Caco-2 (cell line): Measurements from ENCODE around the gene IDI2. TPM values are rescaled to one million over a fixed set of nuclear protein-coding genes. Genes with fewer than 3 reads are reported as not detected.
A peak's percentile ranks its signal among the peaks of the same experiment; 100 is the strongest.

Source experiments
- BruUV-seq: library from RNA; stranded (reverse); fragments of 400-500 nt; replicated peaks from 2 replicates; lab custom pipeline; 2021; lab: Mats Ljungman, UMichigan
- CTCF ChIA-PET: fragments of 300-600 bp; sonication (Branson Sonifier 250); formaldehyde crosslinking; loops from one replicate; lab custom pipeline; 2022; ENCODE audit warnings: antibody characterized with exemption; lab: Charles Lee
- POLR2A ChIA-PET: fragments of 300-600 bp; sonication (Branson Sonifier 250); formaldehyde crosslinking; loops from one replicate; lab custom pipeline; 2022; ENCODE audit warnings: antibody characterized with exemption; lab: Charles Lee
- DNase-seq, 2 experiments: peaks; one replicate each; pipeline versions ENCODE4 v3.0.0 to v3.0.0-alpha.2; 2020 to 2022
- H3K27me3 ChIP-seq: replicated peaks from 2 replicates; pipeline ENCODE4 v1.6.0; 2011; ENCODE audit warnings: low read length; ENCODE audit not compliant: control insufficient read depth, insufficient read depth
- H3K36me3 ChIP-seq: 2 replicates; pipeline ENCODE4 v1.5.1; 2011; ENCODE audit warnings: low read length; ENCODE audit not compliant: control insufficient read depth, insufficient read depth
- H3K4me1 ChIP-seq: fragments of 250-450 bp; sonication (Bioruptor Pico); 2 replicates; pipeline ENCODE4 v1.5.1; 2020; ENCODE audit warnings: mild to moderate bottlenecking
- H3K4me3 ChIP-seq: 2 replicates; pipeline ENCODE4 v1.5.1; 2011; ENCODE audit warnings: low read depth, mild to moderate bottlenecking, control low read depth, low read length
- H3K9me3 ChIP-seq: fragments of 250-450 bp; sonication (Bioruptor Pico); 2 replicates; pipeline ENCODE4 v1.5.1; 2020; ENCODE audit warnings: mild to moderate bottlenecking, moderate library complexity
- H3K27ac Mint-ChIP-seq: one replicate; pipeline ENCODE4 v1.8.0; 2022; ENCODE audit warnings: mixed read lengths; ENCODE audit not compliant: unreplicated experiment
- H3K27me3 Mint-ChIP-seq: one replicate; pipeline ENCODE4 v1.8.0; 2022; ENCODE audit warnings: mixed read lengths; ENCODE audit not compliant: insufficient read depth, unreplicated experiment
- H3K36me3 Mint-ChIP-seq: one replicate; pipeline ENCODE4 v1.8.0; 2022; ENCODE audit warnings: mild to moderate bottlenecking, mixed read lengths; ENCODE audit not compliant: insufficient read depth, unreplicated experiment
- H3K4me1 Mint-ChIP-seq: one replicate; pipeline ENCODE4 v1.8.0; 2022; ENCODE audit warnings: low read depth, mixed read lengths; ENCODE audit not compliant: unreplicated experiment
- H3K4me3 Mint-ChIP-seq: one replicate; pipeline ENCODE4 v1.8.0; 2022; ENCODE audit warnings: mild to moderate bottlenecking, moderate library complexity, mixed read lengths; ENCODE audit not compliant: unreplicated experiment
- H3K9me3 Mint-ChIP-seq: one replicate; pipeline ENCODE4 v1.8.0; 2022; ENCODE audit warnings: mixed read lengths; ENCODE audit not compliant: unreplicated experiment
- CTCF ChIP-seq, 2 experiments: fragments of 200-600 bp in 1 of 2; IDR thresholded peaks; 1 replicate in 1 of 2; 2 replicates in 1 of 2; pipeline versions ENCODE4 v1.5.1 to v1.8.0; 2011 to 2022; ENCODE audit warnings: antibody characterized with exemption in 1 of 2, control low read depth in 1 of 2, inconsistent platforms in 1 of 2, low read depth in 1 of 2, low read length in 1 of 2, mild to moderate bottlenecking in 1 of 2, moderate library complexity in 1 of 2; ENCODE audit not compliant: insufficient read depth in 1 of 2, severe bottlenecking in 1 of 2, unreplicated experiment in 1 of 2
- intact Hi-C: fragments of 100-400 bp; cut with micrococcal nuclease; formaldehyde crosslinking; loops from one replicate; pipeline ENCODE4 v1.10.0; 2022; ENCODE audit not compliant: unreplicated experiment
- total RNA-seq: library from RNA; stranded (reverse); gene quantifications from 2 replicates; pipeline ENCODE4 v1.2.3, GENCODE V29; 2022

The IDI2 gene
- total RNA-seq, 1 experiment from 2014 or later, result not detected

GRCh38 chr10:988667-989545, 36.8 kb downstream of the IDI2 start:
- intact Hi-C loops, result loop anchor here (1.0 kb wide), 1 partner anchor 58 kb away; the partner anchor contains the start of gene LARP4B
- CTCF ChIA-PET, result interaction anchor here (1.6 kb wide), 1 partner anchor 19 kb away, joined by 8 read pairs; no protein-coding TSS in a partner anchor
- POLR2A ChIA-PET, result interaction anchor here (0.6 to 6.2 kb wide), 13 partner anchors 15 to 207 kb away, joined by 3 to 123 read pairs (median 6); partner anchors contain the start of genes IDI1 and LARP4B

GRCh38 chr10:987870-988666, 37.6 kb downstream of the IDI2 start, which contains the start of gene GTPBP4:
GTPBP4 (plus strand) TSS chr10:988434; CDS start chr10:988480, 46 bp downstream.
- H3K27me3 Mint-ChIP-seq, result no peaks in the 10 kb centered on the region
- Histone ChIP-seq H3K9me3 (peaks cover 4% of the 10 kb centered on the region; the same call in 1 of the 2 replicates), H3K27me3 (no peaks in the 10 kb centered on the region), H3K36me3 (peaks cover 3% of the 10 kb centered on the region; the same call in 1 of the 2 replicates), H3K4me3 (peak within 1 kb of the TSS; percentile 86), H3K4me1 (peaks cover 52% of the 10 kb centered on the region)
- BruUV-seq, result no TSS peak
- H3K4me1 Mint-ChIP-seq, result peaks cover 41% of the 10 kb centered on the region
- H3K36me3 Mint-ChIP-seq, result peaks cover 84% of the 10 kb centered on the region
- H3K4me3 Mint-ChIP-seq, result peak within 1 kb of the TSS; percentile 99
- peak in 1 of 2 experiments; percentile 69 for TF ChIP-seq CTCF (IDR thresholded peaks at IDR 0.05; ENCODE audit: insufficient read depth in 1 of 2, low read depth in 1 of 2, low read length in 1 of 2, severe bottlenecking in 1 of 2, unreplicated experiment in 1 of 2)
- CTCF ChIA-PET, result interaction anchor here (1.6 to 2.8 kb wide), 2 partner anchors 14 to 18 kb away, joined by 8 to 14 read pairs; no protein-coding TSS in a partner anchor
- H3K27ac Mint-ChIP-seq, result peak within 1 kb of the TSS; percentile 99
- intact Hi-C loops, result loop anchor here (1.0 kb wide), 1 partner anchor 57 kb away; the partner anchor contains the start of gene LARP4B
- no peaks in the 10 kb centered on the region for H3K9me3 Mint-ChIP-seq
- DNase-seq, result peak; percentile 98
- POLR2A ChIA-PET, result interaction anchor here (0.6 to 6.2 kb wide), 17 partner anchors 14 to 208 kb away, joined by 3 to 123 read pairs (median 5); partner anchors contain the start of genes IDI1 and LARP4B

More at GRCh38 chr10:988667-989545, 36.8 kb downstream of the IDI2 start:
- TSS peak; percentile 31 for BruUV-seq
- Mint-ChIP-seq H3K4me1 (peaks cover 33% of the 10 kb centered on the region), H3K4me3 (peak overlapping the region; percentile 99), H3K27ac (peak overlapping the region; percentile 99), H3K27me3 (no peaks in the 10 kb centered on the region), H3K9me3 (no peaks in the 10 kb centered on the region), H3K36me3 (peaks cover 86% of the 10 kb centered on the region)
- DNase-seq, result no peak
- Histone ChIP-seq H3K9me3 (peaks cover 4% of the 10 kb centered on the region; the same call in 1 of the 2 replicates), H3K27me3 (no peaks in the 10 kb centered on the region), H3K4me3 (peak overlapping the region; percentile 86), H3K36me3 (peaks cover 3% of the 10 kb centered on the region; the same call in 1 of the 2 replicates), H3K4me1 (peaks cover 44% of the 10 kb centered on the region)
- no peak for TF ChIP-seq CTCF (IDR thresholded peaks at IDR 0.05; ENCODE audit: insufficient read depth in 1 of 2, low read depth in 1 of 2, low read length in 1 of 2, severe bottlenecking in 1 of 2, unreplicated experiment in 1 of 2)
